ENCODE results near the gene KDF1. TPM values are rescaled to one million over a fixed set of nuclear protein-coding genes. Genes with fewer than 3 reads are reported as not detected.

The KDF1 gene, protein sequence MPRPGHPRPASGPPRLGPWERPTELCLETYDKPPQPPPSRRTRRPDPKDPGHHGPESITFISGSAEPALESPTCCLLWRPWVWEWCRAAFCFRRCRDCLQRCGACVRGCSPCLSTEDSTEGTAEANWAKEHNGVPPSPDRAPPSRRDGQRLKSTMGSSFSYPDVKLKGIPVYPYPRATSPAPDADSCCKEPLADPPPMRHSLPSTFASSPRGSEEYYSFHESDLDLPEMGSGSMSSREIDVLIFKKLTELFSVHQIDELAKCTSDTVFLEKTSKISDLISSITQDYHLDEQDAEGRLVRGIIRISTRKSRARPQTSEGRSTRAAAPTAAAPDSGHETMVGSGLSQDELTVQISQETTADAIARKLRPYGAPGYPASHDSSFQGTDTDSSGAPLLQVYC
- total RNA-seq: not detected in 2 replicates

DNA sequence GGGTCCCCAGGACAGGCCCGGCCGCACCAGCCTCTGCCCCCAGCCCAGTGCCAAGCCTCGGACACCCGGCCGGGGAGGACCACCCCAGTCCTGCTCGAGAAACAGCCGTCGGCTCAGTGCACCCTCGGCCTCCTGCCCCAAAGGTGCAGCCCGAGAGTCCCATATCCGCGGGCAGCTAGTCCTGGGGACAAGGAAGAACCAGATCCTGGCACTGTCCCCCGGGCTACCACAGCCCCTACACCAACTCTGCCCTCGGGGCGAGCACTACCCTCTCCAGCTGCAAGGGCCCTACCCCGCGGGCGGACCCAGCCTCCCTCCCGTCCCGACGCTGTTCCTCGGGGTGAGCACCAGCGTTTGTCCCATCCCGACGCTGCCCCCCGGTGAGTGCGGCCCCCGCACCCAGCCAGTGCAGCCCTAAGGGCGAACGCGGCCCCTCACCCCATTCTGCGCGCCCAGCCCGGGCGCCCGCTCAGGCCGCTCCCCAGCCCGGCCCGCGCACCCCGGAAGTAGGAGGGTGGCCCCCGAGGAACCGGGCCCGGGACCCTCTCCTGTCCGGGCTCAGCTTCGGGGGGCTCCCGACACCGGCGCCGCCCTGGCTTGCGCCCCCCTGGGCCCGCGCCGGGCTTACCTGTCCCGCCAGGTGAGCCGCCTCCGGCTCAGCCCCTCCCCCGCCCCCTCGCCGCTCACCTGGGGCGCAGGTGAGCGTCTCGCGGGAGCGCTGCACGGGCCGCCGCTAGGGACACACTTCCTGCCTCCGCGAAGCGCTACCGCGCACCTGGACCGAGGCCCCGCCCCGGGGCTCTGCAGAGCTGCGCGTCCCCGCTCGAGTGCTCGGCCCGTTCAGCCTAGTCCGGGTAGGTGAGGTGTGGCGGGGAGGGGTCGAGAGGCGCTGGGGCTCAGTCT, at the start of gene KDF1:
TSS of gene KDF1 (minus strand) at position 747 of the 903 bp plus-strand sequence. CDS start 8,088 bp downstream, outside the sequence.
- H3K36me3 Mint-ChIP-seq (ENCODE audit: low read depth): no peaks in the 10 kb centered on the region
- peak within 1 kb of the TSS; percentile 74 for H3K4me3 Mint-ChIP-seq
- H3K27ac Mint-ChIP-seq: no peak within 1 kb of the TSS
- intact Hi-C loops (cut with micrococcal nuclease): no loop called here
- H3K9me3 Mint-ChIP-seq: no peaks in the 10 kb centered on the region
- DNase-seq: peak; percentile 77
- H3K4me1 Mint-ChIP-seq: peaks cover 6% of the 10 kb centered on the region
- peaks cover 60% of the 10 kb centered on the region for H3K27me3 Mint-ChIP-seq

- H3K4me1 Mint-ChIP-seq: peaks cover 2% of the 10 kb centered on the region
- no peak for DNase-seq
- no peak overlapping the region for H3K4me3 Mint-ChIP-seq
- H3K27me3 Mint-ChIP-seq: peaks cover 32% of the 10 kb centered on the region
- H3K27ac Mint-ChIP-seq: no peak overlapping the region
- no peaks in the 10 kb centered on the region for H3K36me3 Mint-ChIP-seq (ENCODE audit: low read depth)
- intact Hi-C loops (cut with micrococcal nuclease): no loop called here
- no peaks in the 10 kb centered on the region for H3K9me3 Mint-ChIP-seq
Measured at GRCh38 chr1:27009601-27010197, 49.4 kb upstream of the KDF1 start.

- Mint-ChIP-seq H3K27ac (no peak overlapping the region), H3K36me3 (ENCODE audit: low read depth) (no peaks in the 10 kb centered on the region), H3K4me1 (peaks cover 2% of the 10 kb centered on the region), H3K4me3 (no peak overlapping the region), H3K27me3 (peaks cover 28% of the 10 kb centered on the region), H3K9me3 (no peaks in the 10 kb centered on the region)
- no peak for DNase-seq
- intact Hi-C loops (cut with micrococcal nuclease): no loop called here
Measured at GRCh38 chr1:27007909-27008582, 47.8 kb upstream of the KDF1 start.

DNA sequence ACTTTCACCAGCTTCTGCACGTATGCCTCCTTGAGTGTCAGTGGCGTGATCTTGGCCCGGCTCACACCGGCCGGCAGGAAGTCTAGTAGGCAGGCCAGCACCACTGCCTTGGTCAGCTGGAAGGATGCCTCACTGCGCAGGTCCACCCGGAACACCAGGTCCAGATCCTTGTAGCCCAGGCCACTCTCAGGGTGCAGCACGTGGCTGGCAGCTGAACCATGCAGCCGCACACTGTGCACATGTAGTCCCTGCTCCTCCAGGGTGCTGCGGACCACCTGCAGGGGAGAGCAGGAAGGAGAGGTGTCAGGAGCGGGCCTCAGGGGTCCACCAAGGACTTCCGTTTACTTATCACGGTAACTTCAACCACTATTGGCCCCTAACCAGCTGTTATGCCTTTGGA, 46.4 kb upstream of the KDF1 start:
- H3K4me3 Mint-ChIP-seq: no peak overlapping the region
- H3K27me3 Mint-ChIP-seq: peaks cover 23% of the 10 kb centered on the region
- no peaks in the 10 kb centered on the region for H3K4me1 Mint-ChIP-seq
- no peak overlapping the region for H3K27ac Mint-ChIP-seq
- H3K36me3 Mint-ChIP-seq (ENCODE audit: low read depth): no peaks in the 10 kb centered on the region
- intact Hi-C loops (cut with micrococcal nuclease): no loop called here
- no peak for DNase-seq
- H3K9me3 Mint-ChIP-seq: no peaks in the 10 kb centered on the region

GRCh38 chr1:27005648-27006496, 45.6 kb upstream of the KDF1 start:
- peaks cover 20% of the 10 kb centered on the region for H3K27me3 Mint-ChIP-seq
- H3K36me3 Mint-ChIP-seq (ENCODE audit: low read depth): no peaks in the 10 kb centered on the region
- no peak overlapping the region for H3K4me3 Mint-ChIP-seq
- H3K9me3 Mint-ChIP-seq: no peaks in the 10 kb centered on the region
- intact Hi-C loops (cut with micrococcal nuclease): no loop called here
- DNase-seq: no peak
- H3K4me1 Mint-ChIP-seq: no peaks in the 10 kb centered on the region
- no peak overlapping the region for H3K27ac Mint-ChIP-seq

- no peak for DNase-seq
- intact Hi-C loops (cut with micrococcal nuclease): no loop called here
- no peak overlapping the region for H3K4me3 Mint-ChIP-seq
- no peaks in the 10 kb centered on the region for H3K9me3 Mint-ChIP-seq
- no peaks in the 10 kb centered on the region for H3K4me1 Mint-ChIP-seq
- H3K27ac Mint-ChIP-seq: no peak overlapping the region
- H3K27me3 Mint-ChIP-seq: peaks cover 16% of the 10 kb centered on the region
- H3K36me3 Mint-ChIP-seq (ENCODE audit: low read depth): no peaks in the 10 kb centered on the region
Measured at GRCh38 chr1:27005166-27005530, 44.9 kb upstream of the KDF1 start.

DNA sequence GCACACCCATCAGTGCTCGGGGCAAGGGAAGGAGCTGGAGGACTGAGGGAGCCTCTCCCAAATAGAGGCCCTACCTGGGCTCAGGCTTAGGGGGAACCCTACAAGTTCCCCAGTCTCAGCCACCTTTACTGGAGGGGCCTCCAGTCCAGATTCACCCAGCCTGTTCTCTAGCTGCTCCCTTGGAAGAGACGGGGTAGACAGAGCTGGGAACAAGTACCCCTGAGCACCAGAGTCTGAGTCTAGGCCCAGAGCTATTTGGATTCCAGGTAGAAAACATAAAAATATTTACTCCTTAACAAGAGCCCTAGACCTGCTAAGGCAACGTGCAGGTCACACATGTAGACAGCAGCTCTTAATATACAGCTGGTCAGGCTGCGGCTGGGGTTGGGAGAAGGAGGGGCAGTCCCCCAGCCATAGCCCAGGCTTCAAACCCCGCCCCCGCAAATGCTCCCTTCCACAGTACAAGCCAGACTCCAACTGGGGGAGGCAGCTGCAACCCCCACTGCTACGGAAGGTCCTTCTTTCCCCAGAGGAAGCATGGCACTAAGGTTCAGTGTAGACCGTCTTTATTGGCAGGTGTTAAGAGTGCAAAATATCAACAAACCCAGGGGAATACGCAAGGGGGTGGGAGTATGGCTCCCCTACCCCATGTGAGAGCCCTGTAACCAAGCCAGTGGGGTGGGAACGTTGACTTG, 44.4 kb upstream of the KDF1 start:
- H3K9me3 Mint-ChIP-seq: no peaks in the 10 kb centered on the region
- H3K27ac Mint-ChIP-seq: no peak overlapping the region
- no peaks in the 10 kb centered on the region for H3K36me3 Mint-ChIP-seq (ENCODE audit: low read depth)
- H3K27me3 Mint-ChIP-seq: peaks cover 11% of the 10 kb centered on the region
- intact Hi-C loops (cut with micrococcal nuclease): no loop called here
- no peak for DNase-seq
- no peaks in the 10 kb centered on the region for H3K4me1 Mint-ChIP-seq
- no peak overlapping the region for H3K4me3 Mint-ChIP-seq

DNA sequence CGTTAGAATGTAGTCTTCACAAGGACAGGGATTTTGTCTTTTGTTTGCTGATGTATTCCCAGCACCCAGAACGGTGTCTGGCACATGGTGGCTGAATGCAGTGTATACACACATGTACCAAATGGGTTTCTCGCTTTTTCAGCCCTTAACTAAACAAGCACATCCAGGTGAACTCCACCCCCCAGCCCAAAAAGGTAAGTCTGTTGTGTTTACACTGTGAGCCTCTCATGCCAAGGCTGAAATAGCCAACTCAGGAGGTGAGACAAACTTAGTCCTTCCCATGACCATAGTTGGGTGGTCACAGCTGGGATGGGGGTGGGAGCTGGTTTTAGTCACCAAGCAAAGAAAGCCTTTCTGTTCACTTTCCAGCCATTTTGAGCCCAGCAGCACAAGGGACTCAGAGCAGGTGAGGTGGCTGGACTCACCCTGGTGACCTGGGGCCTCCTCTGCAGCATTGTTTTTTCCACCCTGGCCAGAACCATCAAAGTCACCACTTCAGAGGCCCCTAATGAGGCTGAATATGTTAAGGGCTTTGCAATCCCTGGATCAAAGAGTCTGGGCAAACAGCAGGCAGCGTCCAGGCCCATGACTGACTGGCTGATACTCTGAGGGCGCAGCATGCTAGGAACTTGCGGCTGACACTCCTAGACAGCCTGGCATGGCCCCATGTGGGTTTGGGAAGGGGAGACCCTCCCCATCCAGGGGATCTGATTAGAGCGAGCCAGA, 43.6 kb upstream of the KDF1 start:
- no peaks in the 10 kb centered on the region for H3K36me3 Mint-ChIP-seq (ENCODE audit: low read depth)
- no peak overlapping the region for H3K4me3 Mint-ChIP-seq
- H3K27ac Mint-ChIP-seq: no peak overlapping the region
- H3K27me3 Mint-ChIP-seq: peaks cover 11% of the 10 kb centered on the region
- H3K9me3 Mint-ChIP-seq: no peaks in the 10 kb centered on the region
- H3K4me1 Mint-ChIP-seq: no peaks in the 10 kb centered on the region
- DNase-seq: no peak
- intact Hi-C loops (cut with micrococcal nuclease): no loop called here

DNA sequence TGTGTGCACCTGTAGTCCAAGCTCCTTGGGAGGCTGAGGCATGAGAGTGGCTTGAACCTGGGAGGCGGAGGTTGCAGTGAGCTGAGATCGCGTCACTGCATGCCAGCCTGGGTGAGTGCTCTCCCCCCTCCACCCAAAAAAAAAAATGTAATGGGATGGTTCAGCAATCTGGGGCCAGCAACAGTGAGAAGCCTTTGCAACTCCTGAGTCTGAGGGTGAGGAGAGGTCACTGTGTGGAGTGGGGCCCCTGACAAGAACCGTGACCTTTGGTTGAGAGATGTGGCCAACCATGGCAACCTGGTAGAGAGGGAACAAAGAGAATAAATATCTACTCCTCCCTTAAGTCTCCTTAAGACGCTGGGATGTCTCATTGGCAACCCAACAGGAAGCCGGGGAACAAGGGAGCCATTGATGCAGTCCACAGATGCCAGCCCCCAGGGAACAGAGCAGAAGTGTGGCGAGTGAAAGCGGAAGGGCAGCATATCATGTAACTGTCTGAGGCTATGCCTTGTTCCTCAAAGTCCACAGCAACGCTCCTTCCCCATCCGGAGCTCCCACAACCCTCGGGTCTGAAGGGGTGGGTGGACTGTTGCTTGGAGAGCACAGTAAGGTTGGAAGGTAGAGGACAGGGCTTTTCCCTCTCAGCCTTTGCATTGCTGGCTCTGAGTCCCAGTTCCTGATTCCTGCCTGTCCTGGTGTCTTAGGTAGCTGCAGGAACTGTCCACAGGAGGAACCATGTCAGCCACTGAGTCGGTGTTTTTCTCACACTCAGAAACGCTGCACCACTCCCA, 41.5 kb upstream of the KDF1 start:
- no peaks in the 10 kb centered on the region for H3K9me3 Mint-ChIP-seq
- no peaks in the 10 kb centered on the region for H3K36me3 Mint-ChIP-seq (ENCODE audit: low read depth)
- intact Hi-C loops (cut with micrococcal nuclease): no loop called here
- no peak overlapping the region for H3K4me3 Mint-ChIP-seq
- H3K27ac Mint-ChIP-seq: no peak overlapping the region
- peaks cover 8% of the 10 kb centered on the region for H3K4me1 Mint-ChIP-seq
- DNase-seq: no peak
- peaks cover 14% of the 10 kb centered on the region for H3K27me3 Mint-ChIP-seq

DNA sequence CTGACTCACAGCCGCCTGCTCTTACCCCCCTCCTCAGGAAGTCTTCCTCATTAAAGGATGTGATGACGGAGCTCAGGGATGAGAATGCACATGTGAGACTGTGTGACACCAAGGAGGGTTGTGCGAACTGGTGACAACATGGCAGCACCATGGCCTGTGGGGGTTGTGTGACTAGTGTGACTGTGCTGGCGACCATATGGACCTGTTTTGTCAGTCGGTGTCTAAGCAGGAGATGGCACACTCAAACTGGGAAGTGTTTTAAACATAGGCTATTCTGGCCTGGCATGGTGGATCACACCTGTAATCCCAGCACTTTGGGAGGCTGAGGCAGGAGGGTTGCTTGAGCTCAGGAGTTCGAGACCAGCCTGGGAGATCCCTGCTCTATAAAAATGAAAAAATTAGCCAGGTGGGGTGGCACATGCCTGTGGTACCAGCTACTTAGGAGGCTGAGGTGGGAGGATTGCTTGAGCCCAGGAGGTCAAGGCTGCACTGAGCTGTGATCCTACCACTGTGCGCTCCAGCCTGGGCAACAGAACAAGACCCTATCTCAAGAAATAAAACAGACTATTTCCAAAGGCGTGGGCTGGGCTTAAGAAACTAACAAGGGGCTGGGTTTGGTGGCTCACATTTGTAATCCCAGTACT, 40.7 kb upstream of the KDF1 start:
- no peaks in the 10 kb centered on the region for H3K9me3 Mint-ChIP-seq
- peaks cover 22% of the 10 kb centered on the region for H3K27me3 Mint-ChIP-seq
- H3K4me1 Mint-ChIP-seq: peaks cover 8% of the 10 kb centered on the region
- no peaks in the 10 kb centered on the region for H3K36me3 Mint-ChIP-seq (ENCODE audit: low read depth)
- no peak overlapping the region for H3K27ac Mint-ChIP-seq
- DNase-seq: no peak
- intact Hi-C loops (cut with micrococcal nuclease): no loop called here
- no peak overlapping the region for H3K4me3 Mint-ChIP-seq

DNA sequence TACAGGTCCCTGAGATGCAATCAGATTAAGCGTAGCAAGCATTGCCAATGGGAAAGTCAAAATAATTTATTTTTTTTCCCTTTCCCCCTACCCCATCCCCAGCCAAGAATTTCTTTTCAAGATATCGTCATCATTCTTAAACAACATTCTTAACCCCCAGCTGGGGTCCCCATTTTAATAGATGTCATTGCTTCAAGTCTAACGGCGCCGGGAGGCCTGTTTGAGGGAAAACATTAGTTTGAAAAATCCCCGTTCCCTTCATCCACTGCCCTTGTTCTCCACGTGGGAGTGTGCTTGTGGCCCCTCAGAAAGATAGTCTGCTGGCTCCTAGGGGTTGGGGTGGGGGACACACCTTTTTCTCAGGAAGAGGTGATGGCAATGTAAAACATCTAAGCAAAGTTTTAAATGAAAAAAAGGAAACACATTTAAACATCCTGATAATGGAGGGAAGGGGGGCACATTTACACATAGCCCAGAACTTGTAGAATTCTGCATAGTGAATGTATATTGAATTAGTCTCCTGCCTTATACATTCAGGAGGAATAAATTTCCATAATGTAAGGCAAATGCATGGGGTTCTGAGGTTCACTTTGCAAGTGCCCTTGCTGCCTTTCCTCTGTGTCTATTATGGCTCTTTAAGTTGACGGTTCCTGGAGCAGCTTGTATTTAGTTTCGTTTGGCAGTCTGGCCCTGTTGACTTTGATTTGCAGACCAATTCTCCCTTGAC, 40.0 kb upstream of the KDF1 start:
- no peaks in the 10 kb centered on the region for H3K9me3 Mint-ChIP-seq
- peaks cover 29% of the 10 kb centered on the region for H3K27me3 Mint-ChIP-seq
- no peak for DNase-seq
- peaks cover 8% of the 10 kb centered on the region for H3K4me1 Mint-ChIP-seq
- H3K27ac Mint-ChIP-seq: no peak overlapping the region
- H3K36me3 Mint-ChIP-seq (ENCODE audit: low read depth): no peaks in the 10 kb centered on the region
- H3K4me3 Mint-ChIP-seq: no peak overlapping the region
- intact Hi-C loops (cut with micrococcal nuclease): no loop called here

Measured in activated CD4-positive, alpha-beta T cell treated with anti-CD3 and anti-CD28 coated beads, Interleukin-2, amount 10 ng/mL, durations not matched to agents 24 days and 14 days (primary cell).